ENCODE data around the gene TMEM178B. TPM values are rescaled to one million over a fixed set of nuclear protein-coding genes. Genes with fewer than 3 reads are reported as not detected.

The TMEM178B gene
- total RNA-seq, 2 donors from 2014 or later, result 1.7 to 4.1 TPM

DNA sequence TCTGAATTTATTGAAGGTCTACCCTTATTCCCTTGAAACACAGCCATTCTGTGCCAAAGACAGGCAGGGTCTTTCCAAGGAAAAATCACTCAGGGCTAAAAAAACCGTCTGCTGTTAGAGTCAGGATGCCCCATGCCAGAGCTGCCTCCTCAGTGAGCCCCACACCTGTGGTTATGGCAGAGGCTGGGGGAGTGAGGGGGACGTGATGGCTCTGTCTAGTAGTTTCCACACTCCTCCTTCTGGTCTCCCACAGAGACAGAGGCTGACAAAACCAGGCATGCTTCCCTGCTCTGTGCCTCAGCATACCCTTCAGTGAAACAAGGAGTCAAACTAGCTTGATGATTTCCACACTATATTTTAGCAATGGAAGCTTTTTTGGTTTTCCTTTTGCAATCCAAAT is 365.3 kb downstream of the TMEM178B start:
- Mint-ChIP-seq H3K27ac (no peak overlapping the region), H3K9me3 (no peaks in the 10 kb centered on the region), H3K4me3 (no peak overlapping the region), H3K36me3 (ENCODE audit: low read depth) (no peaks in the 10 kb centered on the region), H3K27me3 (ENCODE audit: insufficient read depth) (no peaks in the 10 kb centered on the region), H3K4me1 (peaks cover 9% of the 10 kb centered on the region)
- no peak overlapping the region for H3K27ac ChIP-seq (ENCODE audit: low read depth, low read length)
- no peak for TF ChIP-seq CTCF (conservative IDR thresholded peaks at IDR 0.05)
- 75% methylated on average over 2 of the region's 2 CpGs; no CpG with 5 or more reads in 1 of the 2 experiments for WGBS, 2 experiments (ENCODE audit: insufficient coverage in 1 of 2, insufficient read length in 1 of 2)
- no peaks in the 10 kb centered on the region for H3K9me3 ChIP-seq (ENCODE audit: control insufficient read depth, low read length)
- no peaks in the 10 kb centered on the region for H3K27me3 ChIP-seq (ENCODE audit: control insufficient read depth, insufficient read depth, low read length, poor library complexity, severe bottlenecking)
- no peaks in the 10 kb centered on the region for H3K36me3 ChIP-seq (ENCODE audit: control insufficient read depth, insufficient read depth, low read length)
- no peaks in the 10 kb centered on the region for H3K4me1 ChIP-seq (ENCODE audit: control insufficient read depth, insufficient read depth, low read length)
- H3K4me3 ChIP-seq (ENCODE audit: low read length), result no peak overlapping the region
- no peak for DNase-seq
- H3K9ac ChIP-seq (ENCODE audit: extremely low read depth, low read length, poor library complexity, severe bottlenecking), result no peak overlapping the region

- Histone ChIP-seq H3K9me3 (ENCODE audit: control insufficient read depth, low read length) (no peaks in the 10 kb centered on the region), H3K9ac (ENCODE audit: extremely low read depth, low read length, poor library complexity, severe bottlenecking) (no peak overlapping the region), H3K4me3 (ENCODE audit: low read length) (no peak overlapping the region), H3K27me3 (ENCODE audit: control insufficient read depth, insufficient read depth, low read length, poor library complexity, severe bottlenecking) (no peaks in the 10 kb centered on the region), H3K36me3 (ENCODE audit: control insufficient read depth, insufficient read depth, low read length) (no peaks in the 10 kb centered on the region), H3K4me1 (ENCODE audit: control insufficient read depth, insufficient read depth, low read length) (no peaks in the 10 kb centered on the region), H3K27ac (ENCODE audit: low read depth, low read length) (no peak overlapping the region)
- Mint-ChIP-seq H3K27me3 (ENCODE audit: insufficient read depth) (no peaks in the 10 kb centered on the region), H3K9me3 (no peaks in the 10 kb centered on the region), H3K27ac (no peak overlapping the region), H3K36me3 (ENCODE audit: low read depth) (no peaks in the 10 kb centered on the region), H3K4me3 (no peak overlapping the region), H3K4me1 (peaks cover 9% of the 10 kb centered on the region)
- WGBS, 2 experiments (ENCODE audit: insufficient coverage in 1 of 2, insufficient read length in 1 of 2), result 80 to 88% methylated on average over 1 of the region's 1 CpG
- no peak for TF ChIP-seq CTCF (conservative IDR thresholded peaks at IDR 0.05)
- DNase-seq, result no peak
These were observed 365.9 kb downstream of the TMEM178B start for GRCh38 chr7:141439776-141440175.

GRCh38 chr7:141441837-141442627 is 368.2 kb downstream of the TMEM178B start:
- H3K27ac ChIP-seq (ENCODE audit: low read depth, low read length), result no peak overlapping the region
- Mint-ChIP-seq H3K36me3 (ENCODE audit: low read depth) (no peaks in the 10 kb centered on the region), H3K4me3 (no peak overlapping the region), H3K4me1 (peaks cover 3% of the 10 kb centered on the region), H3K27me3 (ENCODE audit: insufficient read depth) (no peaks in the 10 kb centered on the region), H3K27ac (no peak overlapping the region), H3K9me3 (no peaks in the 10 kb centered on the region)
- no peak overlapping the region for H3K9ac ChIP-seq (ENCODE audit: extremely low read depth, low read length, poor library complexity, severe bottlenecking)
- no peaks in the 10 kb centered on the region for H3K27me3 ChIP-seq (ENCODE audit: control insufficient read depth, insufficient read depth, low read length, poor library complexity, severe bottlenecking)
- WGBS, 2 experiments (ENCODE audit: insufficient coverage in 1 of 2, insufficient read length in 1 of 2), result 89 to 92% methylated on average over 5 to 11 of the region's 11 CpGs
- H3K4me1 ChIP-seq (ENCODE audit: control insufficient read depth, insufficient read depth, low read length), result no peaks in the 10 kb centered on the region
- H3K4me3 ChIP-seq (ENCODE audit: low read length), result no peak overlapping the region
- no peaks in the 10 kb centered on the region for H3K9me3 ChIP-seq (ENCODE audit: control insufficient read depth, low read length)
- no peak for TF ChIP-seq CTCF (conservative IDR thresholded peaks at IDR 0.05)
- DNase-seq, result no peak
- H3K36me3 ChIP-seq (ENCODE audit: control insufficient read depth, insufficient read depth, low read length), result no peaks in the 10 kb centered on the region
